Activated CD4-positive, alpha-beta T cell treated with anti-CD3 and anti-CD28 coated beads, Interleukin-2, Interleukin-6, amounts not matched to agents 100 ng/mL and 50 ng/mL, durations not matched to agents 16 hours and 8 hours (primary cell): ENCODE data around the gene FAM170B.

Source experiments
- DNase-seq: peaks from one replicate; pipeline ENCODE4 v3.0.0-alpha.2; 2020

FAM170B gene

GRCh38 chr10:49118430-49119074, 15.3 kb downstream of the FAM170B start:
- no peak for DNase-seq

- DNase-seq = no peak
Observed at GRCh38 chr10:49117376-49118070, 16.3 kb downstream of the FAM170B start.

DNA sequence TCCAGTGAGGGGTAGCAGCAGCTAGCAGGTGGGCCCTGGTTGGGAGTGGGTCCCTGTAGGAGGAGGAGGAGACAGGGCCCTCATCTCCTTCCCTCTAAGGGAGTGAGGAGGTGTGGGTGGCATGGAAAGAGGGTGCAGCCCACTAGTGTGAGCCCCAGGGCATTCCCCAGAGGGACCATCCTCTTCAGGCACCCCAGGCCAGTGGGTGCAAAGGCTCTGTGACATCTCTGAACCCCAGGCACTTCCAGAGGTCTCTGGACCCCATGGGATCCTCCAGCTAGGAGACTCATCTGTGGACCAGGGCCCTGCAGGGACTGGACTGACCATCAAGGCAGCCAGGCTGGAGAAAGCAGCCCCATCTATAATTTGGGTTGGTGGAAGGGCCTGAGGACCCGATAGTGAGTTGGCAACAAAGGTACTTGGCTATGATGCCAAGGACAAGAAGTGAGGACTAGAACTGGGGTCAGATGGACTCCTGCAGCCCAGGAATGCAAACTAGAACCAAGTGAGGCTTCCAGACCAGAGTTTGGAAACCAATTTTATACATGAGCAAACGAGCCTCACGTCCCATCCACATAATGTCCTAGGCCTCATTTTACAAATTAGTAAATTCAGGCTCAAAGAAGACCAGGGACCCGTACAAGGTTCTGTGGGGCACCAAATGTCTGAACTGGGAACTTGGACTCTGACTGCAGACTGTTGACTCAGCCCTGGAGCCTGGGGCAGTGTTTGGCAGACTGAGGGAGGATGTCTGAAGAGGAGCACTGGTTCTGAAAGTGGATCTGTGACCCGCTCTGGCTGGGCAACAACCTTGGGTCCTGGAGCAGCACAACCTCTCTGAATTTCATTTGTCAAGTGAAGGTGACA, 17.1 kb downstream of the FAM170B start:
- no peak for DNase-seq

DNA sequence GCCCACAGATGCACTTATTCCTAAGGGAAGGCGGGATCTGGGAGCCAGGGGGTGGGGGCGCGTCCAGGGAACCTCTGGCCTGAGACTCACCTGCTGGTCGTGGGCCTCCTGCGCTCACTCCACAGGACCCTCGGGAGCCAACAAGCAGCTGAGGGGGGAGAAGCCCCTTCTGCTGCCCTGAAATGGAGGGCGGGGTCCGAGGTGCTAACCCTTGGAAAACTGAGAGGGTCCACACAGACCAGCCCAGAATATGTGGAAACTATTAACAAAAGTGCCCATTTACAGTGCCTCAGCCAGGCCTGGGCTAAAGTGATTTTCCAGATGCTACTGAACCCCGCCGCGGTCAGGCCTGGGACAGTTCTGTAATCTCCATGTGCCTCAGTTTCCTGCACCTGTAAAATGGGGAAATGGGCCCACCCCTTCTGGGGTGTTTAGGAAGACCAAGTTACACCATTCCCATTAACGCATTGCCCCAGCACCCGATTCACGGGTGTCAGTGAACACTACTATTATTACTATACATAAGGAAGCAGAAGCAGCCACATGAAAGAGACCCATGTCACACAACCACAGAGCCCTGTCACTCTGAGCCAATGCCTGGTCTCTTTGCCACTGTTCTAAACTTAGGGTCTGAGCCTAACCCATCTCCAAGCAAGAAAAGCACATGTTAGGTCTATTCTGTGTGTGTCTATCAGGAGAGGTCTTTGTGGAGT, 17.9 kb downstream of the FAM170B start:
- peak; percentile 54 for DNase-seq

DNA sequence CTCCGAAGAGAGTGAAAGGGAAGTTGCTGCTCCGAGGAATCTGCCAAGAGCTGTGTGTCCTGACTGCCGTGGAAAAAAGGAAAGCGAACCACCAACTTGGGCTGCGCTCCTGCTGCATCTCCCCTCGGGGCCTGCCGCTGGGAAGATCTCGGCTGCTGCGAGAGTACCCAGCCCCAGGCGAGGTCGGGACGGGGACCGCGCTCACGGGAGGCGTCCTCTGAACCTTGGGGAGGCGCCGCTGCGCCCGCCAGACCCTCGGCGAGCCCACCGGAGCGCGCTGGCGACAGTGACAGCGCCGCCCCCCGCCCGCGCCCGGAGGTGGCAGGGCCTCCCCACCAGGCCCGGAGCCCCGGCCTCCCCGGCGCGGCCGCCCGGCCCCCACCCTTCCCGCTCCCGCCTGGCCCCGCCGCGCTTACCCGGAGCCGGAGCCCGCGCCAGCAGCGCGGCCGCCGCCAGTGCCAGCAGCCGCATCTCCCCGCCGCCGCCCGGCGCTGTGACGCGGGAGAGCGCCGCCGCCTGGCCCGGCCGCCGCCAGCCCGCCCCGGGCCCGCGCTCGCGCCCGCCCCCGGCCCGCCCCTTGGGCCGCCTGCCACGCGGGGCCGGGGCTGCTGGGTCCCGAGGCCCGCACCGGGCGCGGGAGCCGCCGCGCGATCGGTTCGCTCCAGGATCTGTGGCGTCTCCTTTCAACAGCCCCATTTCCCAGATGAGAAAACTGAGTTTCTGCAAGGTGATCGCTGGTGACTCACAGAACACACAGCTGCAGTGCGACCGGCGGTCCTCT, 18.6 kb downstream of the FAM170B start, which contains the start of gene VSTM4:
TSS of gene VSTM4 (minus strand) at position 508 of the 781 bp plus-strand sequence. CDS start at position 471, 37 bp downstream.
- DNase-seq = peak; percentile 14

- DNase-seq = no peak
Observed at GRCh38 chr10:49114718-49115014, 19.2 kb downstream of the FAM170B start.

GRCh38 chr10:49113741-49114141, 20.1 kb downstream of the FAM170B start:
- DNase-seq = no peak

GRCh38 chr10:49112851-49113250, 21.0 kb downstream of the FAM170B start:
- DNase-seq = no peak

- DNase-seq = no peak
Observed at GRCh38 chr10:49112098-49112497, 21.7 kb downstream of the FAM170B start.

DNA sequence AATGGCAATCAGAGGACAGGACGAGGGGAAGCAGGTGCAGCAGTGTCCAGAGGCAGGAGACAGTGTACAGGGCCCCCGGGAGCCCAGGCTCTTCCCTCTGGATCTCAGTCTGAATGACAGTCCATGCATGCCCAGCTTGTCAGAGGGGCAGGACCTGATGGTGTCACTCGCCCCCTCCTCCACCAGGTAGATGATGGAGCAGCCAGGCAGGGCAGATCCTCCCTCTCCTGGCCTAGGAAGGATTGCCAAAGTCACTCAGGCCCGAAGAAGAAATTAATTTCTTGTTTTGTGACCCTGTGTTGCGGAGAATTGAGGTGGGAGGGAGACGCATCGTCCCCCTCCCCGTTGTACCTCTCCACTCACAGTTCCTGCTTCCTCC, 22.5 kb downstream of the FAM170B start:
- DNase-seq = no peak

- DNase-seq = no peak
Observed at GRCh38 chr10:49110684-49111319, 23.0 kb downstream of the FAM170B start.

GRCh38 chr10:49109669-49110340, 24.0 kb downstream of the FAM170B start:
- no peak for DNase-seq

- DNase-seq = no peak
Observed at GRCh38 chr10:49108656-49109055, 25.2 kb downstream of the FAM170B start.

DNA sequence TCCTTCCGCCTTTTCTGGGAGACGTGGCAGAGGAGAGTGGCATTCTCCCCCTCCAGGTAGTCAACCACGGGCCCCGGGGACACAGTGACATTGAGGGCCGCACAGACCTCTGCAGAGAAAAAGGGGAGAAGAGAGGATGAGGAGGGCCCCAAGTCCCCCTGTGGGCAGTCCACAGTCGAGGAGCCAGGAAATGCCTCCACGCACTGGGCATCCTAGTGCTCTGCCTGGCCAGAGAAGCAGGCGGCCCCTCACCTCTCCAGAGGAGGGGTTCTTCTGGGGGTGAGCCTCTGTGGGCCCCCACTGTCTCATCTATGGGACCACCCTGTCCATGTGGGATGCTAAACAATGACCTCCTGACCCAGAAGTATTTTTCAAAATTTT, 25.9 kb downstream of the FAM170B start:
- no peak for DNase-seq

GRCh38 chr10:49107111-49107886, 26.5 kb downstream of the FAM170B start:
- DNase-seq = no peak

DNA sequence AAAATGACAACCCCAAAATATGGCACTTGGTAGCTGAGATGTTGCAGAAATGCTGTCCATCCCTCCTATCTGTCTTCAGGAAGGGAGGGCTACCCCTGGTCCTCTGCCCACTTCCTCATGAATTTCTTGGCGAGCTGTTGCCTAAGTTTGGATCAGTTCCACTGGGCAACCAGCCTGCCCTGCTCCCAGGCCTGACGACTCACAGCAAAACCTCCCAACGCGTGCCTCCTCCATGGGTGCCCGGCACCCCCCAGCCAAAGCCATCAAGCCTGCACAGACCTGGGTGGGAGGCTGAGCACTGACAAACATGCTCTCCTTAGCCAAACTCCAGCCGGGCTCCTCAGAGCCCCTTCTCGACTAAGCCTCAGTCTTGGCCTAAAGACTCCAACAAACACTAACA, 27.4 kb downstream of the FAM170B start:
- DNase-seq = no peak

DNA sequence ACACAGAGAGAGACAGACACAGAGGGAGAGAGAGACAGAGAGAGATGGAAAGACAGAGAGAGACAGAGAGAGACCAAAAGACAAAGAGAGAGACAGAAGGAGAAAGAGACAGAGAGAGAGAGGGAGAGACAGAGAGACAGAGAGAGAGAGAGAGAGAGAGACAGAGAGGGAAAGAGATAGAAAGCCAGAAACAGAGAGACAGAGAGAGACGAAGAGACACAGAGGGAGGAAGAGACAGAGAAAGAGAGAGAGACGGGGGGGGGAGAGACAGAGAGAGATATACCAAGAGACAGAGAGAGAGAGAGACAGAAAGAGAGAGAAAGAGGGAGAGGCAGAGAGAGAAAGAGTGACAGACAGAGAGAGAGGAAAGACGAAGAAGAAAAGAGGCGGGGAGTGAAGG, 28.7 kb downstream of the FAM170B start:
- DNase-seq = no peak

DNA sequence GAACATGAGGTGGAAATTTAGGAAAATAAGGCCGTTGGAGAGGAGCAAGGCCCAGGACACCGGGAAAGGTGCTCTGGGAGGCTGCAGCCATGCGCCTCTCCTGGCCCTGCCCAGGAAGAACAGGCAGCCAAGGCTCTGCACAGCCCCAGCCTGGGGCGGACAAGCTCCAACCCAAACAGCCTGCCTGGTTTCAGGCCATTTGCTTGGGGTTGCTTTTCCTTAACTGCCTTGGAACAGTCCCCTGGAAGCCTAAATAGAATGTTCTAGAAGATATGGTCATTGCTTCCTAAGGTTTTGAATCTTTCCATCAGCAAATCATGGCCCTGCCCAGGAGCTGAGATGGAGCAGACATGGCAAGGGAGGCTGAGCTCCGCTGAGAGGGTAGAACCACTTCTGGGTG, 29.5 kb downstream of the FAM170B start:
- DNase-seq = no peak

GRCh38 chr10:49103761-49104160, 30.1 kb downstream of the FAM170B start:
- DNase-seq = no peak

DNA sequence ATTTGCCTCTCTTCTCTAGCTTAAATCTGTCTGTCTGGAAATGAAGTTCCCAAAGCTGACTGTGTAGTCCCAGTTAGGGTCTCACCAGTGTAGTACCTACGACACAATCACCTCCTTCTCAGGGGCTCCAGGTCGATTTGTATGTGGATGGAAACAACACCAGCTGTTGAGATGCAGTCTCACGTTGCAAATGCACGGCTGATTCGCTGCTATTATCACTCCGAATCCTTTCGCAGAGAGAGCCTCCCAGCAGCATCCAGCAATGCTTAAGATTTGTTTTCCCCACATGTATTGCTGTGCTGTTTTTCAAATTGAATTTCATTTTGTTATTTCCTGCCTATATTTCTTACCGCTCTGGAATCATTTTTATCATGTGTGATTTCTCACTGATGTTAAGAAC, 34.8 kb downstream of the FAM170B start:
- no peak for DNase-seq
